MM.1S (cell line): ENCODE results near the gene AQP3.
"Not testable (repeated sequence)": the region's sequence is repeated elsewhere in the genome, so short reads cannot be mapped to it uniquely, and the experiment has no call there.

Experiments
- DNase-seq: peaks from one replicate; pipeline ENCODE4 v3.0.0-alpha.2; 2015
- H2AFZ ChIP-seq: fragments of 300-600 bp; sonication (generic); 2 replicates; pipeline ENCODE4 v1.6.0; 2016; ENCODE audit warnings: antibody characterized with exemption, low read length
- H3F3A ChIP-seq: fragments of 300-600 bp; sonication (generic); 2 replicates; pipeline ENCODE4 v1.6.1; 2016; ENCODE audit warnings: mild to moderate bottlenecking, antibody characterized with exemption, low read length, moderate library complexity, mixed read lengths; ENCODE audit not compliant: insufficient read depth
- H3K27ac ChIP-seq: fragments of 300-600 bp; sonication (generic); 2 replicates; pipeline ENCODE4 v1.5.1; 2016; ENCODE audit warnings: mild to moderate bottlenecking, low read length
- H3K27me3 ChIP-seq: fragments of 300-600 bp; sonication (generic); replicated peaks from 2 replicates; pipeline ENCODE4 v1.6.0; 2016; ENCODE audit warnings: low read length; ENCODE audit not compliant: insufficient read depth
- H3K36me3 ChIP-seq: fragments of 300-600 bp; sonication (generic); replicated peaks from 2 replicates; pipeline ENCODE4 v1.6.1; 2016; ENCODE audit warnings: mild to moderate bottlenecking, low read length, mixed read lengths; ENCODE audit not compliant: insufficient read depth
- H3K4me1 ChIP-seq: fragments of 300-600 bp; sonication (generic); 2 replicates; pipeline ENCODE4 v1.6.1; 2016; ENCODE audit warnings: low read length, mixed read lengths
- H3K4me2 ChIP-seq: fragments of 300-600 bp; sonication (generic); 2 replicates; pipeline ENCODE4 v1.6.0; 2016; ENCODE audit warnings: low read depth, low read length
- H3K4me3 ChIP-seq: fragments of 300-600 bp; sonication (generic); 2 replicates; pipeline ENCODE4 v1.5.1; 2016; ENCODE audit warnings: low read length, mixed read lengths
- H3K79me2 ChIP-seq: fragments of 300-600 bp; sonication (generic); 2 replicates; pipeline ENCODE4 v1.6.1; 2016; ENCODE audit warnings: mixed run types, low read length, mixed read lengths
- H3K9ac ChIP-seq: fragments of 300-600 bp; sonication (generic); 2 replicates; pipeline ENCODE4 v1.6.1; 2016; ENCODE audit warnings: low read length, mixed read lengths
- H3K9me2 ChIP-seq: fragments of 300-600 bp; sonication (generic); replicated peaks from 2 replicates; pipeline ENCODE4 v1.6.1; 2016; ENCODE audit warnings: mild to moderate bottlenecking, low read length, mixed read lengths; ENCODE audit not compliant: insufficient read depth
- H3K9me3 ChIP-seq: fragments of 300-600 bp; sonication (generic); replicated peaks from 2 replicates; pipeline ENCODE4 v1.6.1; 2016; ENCODE audit warnings: mild to moderate bottlenecking, low read length, mixed read lengths; ENCODE audit not compliant: insufficient read depth
- H4K20me1 ChIP-seq: fragments of 300-600 bp; sonication (generic); 2 replicates; pipeline ENCODE4 v1.6.1; 2016; ENCODE audit warnings: mild to moderate bottlenecking, low read length, moderate library complexity, mixed read lengths; ENCODE audit not compliant: insufficient read depth
- CTCF ChIP-seq: fragments of 300-600 bp; sonication (generic); IDR thresholded peaks from 2 replicates; pipeline ENCODE4 v1.5.1; 2016; ENCODE audit warnings: antibody characterized with exemption, low read length, mixed read lengths
- EZH2 ChIP-seq: fragments of 300-600 bp; sonication (generic); optimal IDR thresholded peaks from 2 replicates; pipeline ENCODE3; 2017; ENCODE audit warnings: low read depth, mild to moderate bottlenecking, antibody characterized with exemption, low read length, mixed read lengths
- EZH2phosphoT487 ChIP-seq: fragments of 300-600 bp; sonication (generic); IDR thresholded peaks from 2 replicates; pipeline ENCODE4 v1.6.1; 2018; ENCODE audit warnings: antibody characterized with exemption, low read length

AQP3 gene

GRCh38 chr9:33460854-33461253 is 13.5 kb upstream of the AQP3 start:
- DNase-seq, result no peak
- Histone ChIP-seq H3K9me3 (no peaks in the 10 kb centered on the region), H4K20me1 (no peaks in the 10 kb centered on the region), H3K4me2 (no peak overlapping the region), H3K36me3 (peaks cover 1% of the 10 kb centered on the region; the same call in 1 of the 2 replicates), H3K9me2 (no peaks in the 10 kb centered on the region), H3K27me3 (no peaks in the 10 kb centered on the region), H3K79me2 (peaks cover 27% of the 10 kb centered on the region), H3K4me3 (no peak overlapping the region), H3K4me1 (peaks cover 32% of the 10 kb centered on the region), H2AFZ (no peak overlapping the region), H3K9ac (no peak overlapping the region), H3F3A (peaks cover 31% of the 10 kb centered on the region), H3K27ac (no peak overlapping the region)
- no peak for TF ChIP-seq EZH2
- no peak for TF ChIP-seq CTCF
- no peak for TF ChIP-seq EZH2phosphoT487

GRCh38 chr9:33459115-33459514 is 11.7 kb upstream of the AQP3 start:
- peaks cover 41% of the 10 kb centered on the region for H3K4me1 ChIP-seq
- no peak for TF ChIP-seq EZH2
- H3K27me3 ChIP-seq, result no peaks in the 10 kb centered on the region
- H3K9me3 ChIP-seq, result no peaks in the 10 kb centered on the region
- no peak overlapping the region for H2AFZ ChIP-seq
- no peaks in the 10 kb centered on the region for H4K20me1 ChIP-seq
- H3K36me3 ChIP-seq, result no peaks in the 10 kb centered on the region
- H3K9me2 ChIP-seq, result no peaks in the 10 kb centered on the region
- H3K27ac ChIP-seq, result peak overlapping the region; percentile 56; the same call in 1 of the 2 replicates
- no peak overlapping the region for H3K9ac ChIP-seq
- H3K4me3 ChIP-seq, result no peak overlapping the region
- peaks cover 44% of the 10 kb centered on the region for H3F3A ChIP-seq
- no peak overlapping the region for H3K4me2 ChIP-seq
- no peak for DNase-seq
- peaks cover 17% of the 10 kb centered on the region; the same call in 1 of the 2 replicates for H3K79me2 ChIP-seq

GRCh38 chr9:33458444-33458843 is 11.1 kb upstream of the AQP3 start:
- H3K27ac ChIP-seq, result peak overlapping the region; percentile 56; the same call in 1 of the 2 replicates
- peaks cover 17% of the 10 kb centered on the region; the same call in 1 of the 2 replicates for H3K79me2 ChIP-seq
- no peak overlapping the region for H2AFZ ChIP-seq
- no peaks in the 10 kb centered on the region for H3K9me2 ChIP-seq
- H4K20me1 ChIP-seq, result no peaks in the 10 kb centered on the region
- H3K4me3 ChIP-seq, result no peak overlapping the region
- no peaks in the 10 kb centered on the region for H3K27me3 ChIP-seq
- TF ChIP-seq EZH2, result no peak
- TF ChIP-seq CTCF, result no peak
- TF ChIP-seq EZH2phosphoT487, result no peak
- H3K4me1 ChIP-seq, result peaks cover 48% of the 10 kb centered on the region
- H3K36me3 ChIP-seq, result no peaks in the 10 kb centered on the region
- peaks cover 50% of the 10 kb centered on the region for H3F3A ChIP-seq
- peak overlapping the region; percentile 45 for H3K4me2 ChIP-seq
- peak; percentile 41 for DNase-seq
- no peaks in the 10 kb centered on the region for H3K9me3 ChIP-seq
- peak overlapping the region; percentile 6; the same call in 1 of the 2 replicates for H3K9ac ChIP-seq

- Histone ChIP-seq H3K4me2 (peak overlapping the region; percentile 95), H4K20me1 (no peaks in the 10 kb centered on the region), H3K79me2 (peaks cover 17% of the 10 kb centered on the region; the same call in 1 of the 2 replicates), H2AFZ (peak overlapping the region; percentile 70; the same call in 1 of the 2 replicates), H3K27ac (peak overlapping the region; percentile 97), H3K9ac (peak overlapping the region; percentile 70), H3K4me3 (peak overlapping the region; percentile 47), H3K9me3 (no peaks in the 10 kb centered on the region), H3K36me3 (no peaks in the 10 kb centered on the region), H3K27me3 (no peaks in the 10 kb centered on the region), H3F3A (peaks cover 64% of the 10 kb centered on the region), H3K4me1 (peaks cover 62% of the 10 kb centered on the region), H3K9me2 (no peaks in the 10 kb centered on the region)
- TF ChIP-seq EZH2, result no peak
- no peak for TF ChIP-seq EZH2phosphoT487
- no peak for TF ChIP-seq CTCF
- peak; percentile 86 for DNase-seq
Measured at GRCh38 chr9:33455945-33456344, 8.6 kb upstream of the AQP3 start.

- H3F3A ChIP-seq, result peaks cover 64% of the 10 kb centered on the region
- peaks cover 17% of the 10 kb centered on the region; the same call in 1 of the 2 replicates for H3K79me2 ChIP-seq
- H4K20me1 ChIP-seq, H3K9me3 ChIP-seq, H3K27me3 ChIP-seq, H3K36me3 ChIP-seq, H3K9me2 ChIP-seq: not testable (repeated sequence)
- H3K9ac ChIP-seq, result peak overlapping the region; percentile 70
- H3K4me1 ChIP-seq, result peaks cover 62% of the 10 kb centered on the region
- H3K4me2 ChIP-seq, result peak overlapping the region; percentile 95
- peak overlapping the region; percentile 47 for H3K4me3 ChIP-seq
- peak overlapping the region; percentile 70; the same call in 1 of the 2 replicates for H2AFZ ChIP-seq
- peak overlapping the region; percentile 97 for H3K27ac ChIP-seq
- DNase-seq, result peak; percentile 67
Measured at GRCh38 chr9:33455456-33455855, 8.1 kb upstream of the AQP3 start.
